HG03025 (cell line): ENCODE measurements around the gene WWOX.
"Not testable (repeated sequence)": the region's sequence is repeated elsewhere in the genome, so short reads cannot be mapped to it uniquely, and the experiment has no call there.

Experiments used
- ATAC-seq: cut with Tn5 transposase; IDR thresholded peaks from one replicate; pipeline ENCODE4 v1.9.1; 2021; ENCODE audit warnings: mild to moderate bottlenecking, moderate library complexity; ENCODE audit not compliant: unreplicated experiment, low FRiP score

The WWOX gene

GRCh38 chr16:78583441-78583840 lies 484.0 kb downstream of the WWOX start:
- no peak for ATAC-seq

DNA sequence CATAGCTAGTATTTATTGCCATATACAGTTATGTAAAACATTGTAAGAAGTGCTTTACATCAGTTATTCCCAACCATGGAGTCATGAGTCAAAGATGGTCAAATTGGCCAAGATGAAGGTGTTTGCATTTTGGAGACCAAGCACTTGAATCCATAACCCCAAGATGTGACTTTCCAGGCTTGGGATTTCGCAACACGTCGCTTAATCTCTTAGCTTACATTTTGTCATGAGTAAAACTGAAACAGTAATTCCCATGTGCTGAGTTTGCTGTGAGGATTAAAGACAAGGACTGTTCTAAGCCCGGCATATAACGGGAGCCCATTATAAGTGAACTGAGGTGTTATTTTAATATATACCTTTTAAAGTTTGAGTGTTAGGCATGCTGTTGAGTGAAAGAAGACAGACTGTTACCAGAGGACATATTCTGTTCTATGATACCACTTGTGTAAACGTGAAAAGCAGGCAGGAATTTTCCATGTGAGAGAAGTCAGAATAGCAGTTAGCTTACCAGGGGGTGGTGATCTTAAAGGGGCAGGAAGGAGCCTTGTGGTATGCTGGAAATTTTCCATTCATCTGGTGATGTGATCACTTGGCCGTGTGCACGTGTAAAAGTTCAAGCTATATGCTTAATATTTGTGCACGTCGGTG lies 484.9 kb downstream of the WWOX start:
- ATAC-seq: no peak

DNA sequence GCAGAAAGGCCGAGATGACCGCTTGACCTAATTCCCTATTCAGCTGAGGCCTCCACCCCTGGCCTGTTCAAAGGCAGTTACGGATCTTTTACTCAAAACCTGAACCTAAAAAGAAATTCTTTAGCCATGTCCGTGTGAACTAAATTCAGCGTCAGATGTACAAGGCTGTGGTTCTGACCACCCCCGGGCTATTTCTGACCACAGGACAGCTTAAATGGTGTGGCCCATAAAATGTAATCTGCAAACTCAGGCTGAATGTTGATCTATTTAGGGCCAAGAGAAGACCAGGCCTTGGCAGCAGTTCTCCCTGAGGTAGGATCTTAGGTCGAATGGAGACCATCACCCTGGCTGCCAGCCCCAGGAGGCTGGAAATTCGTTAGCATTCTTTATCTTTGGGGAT lies 485.5 kb downstream of the WWOX start:
- ATAC-seq: no peak

GRCh38 chr16:78589331-78589730 lies 489.9 kb downstream of the WWOX start:
- ATAC-seq: no peak

GRCh38 chr16:78591682-78592103 lies 492.2 kb downstream of the WWOX start:
- no peak for ATAC-seq

- ATAC-seq: no peak
Measured at GRCh38 chr16:78592111-78592510, 492.7 kb downstream of the WWOX start.

DNA sequence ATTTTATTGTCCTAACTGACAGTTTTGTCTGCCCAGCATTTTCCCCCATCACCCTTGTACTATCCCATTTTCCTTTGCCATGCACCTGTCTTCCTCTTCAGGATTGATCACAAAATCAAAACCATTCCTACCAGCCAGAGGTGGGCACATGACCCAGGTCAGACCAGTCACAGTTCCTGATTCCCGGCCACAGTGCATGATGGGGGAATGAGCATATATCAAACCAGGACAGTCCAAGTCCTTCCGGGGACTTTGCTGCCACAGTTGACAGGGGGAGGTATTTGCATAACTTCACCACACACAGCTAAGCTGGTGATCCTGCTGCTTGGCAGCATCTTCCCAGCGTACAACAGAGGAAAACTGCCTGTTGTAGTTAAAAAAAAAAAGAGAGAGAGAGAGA lies 493.9 kb downstream of the WWOX start:
- ATAC-seq: no peak

DNA sequence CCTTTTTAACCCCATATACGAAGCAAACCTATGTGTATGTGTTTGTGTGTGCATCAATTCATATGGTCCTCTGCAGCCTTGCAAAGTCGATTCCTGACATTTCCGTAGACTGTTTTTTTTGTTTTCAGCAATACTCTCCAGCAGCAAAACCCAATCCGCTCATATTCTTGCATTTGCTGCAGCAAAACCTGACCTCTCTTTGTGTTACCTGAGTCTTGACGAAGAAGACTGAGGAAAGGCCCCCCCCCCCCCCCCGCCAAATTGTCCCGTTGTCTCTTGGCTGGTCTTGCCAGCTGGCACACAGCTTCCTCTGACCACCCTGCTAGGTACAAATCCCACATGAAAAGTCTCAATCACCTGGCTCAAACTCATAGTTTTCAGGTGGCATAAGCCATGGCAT lies 494.7 kb downstream of the WWOX start:
- ATAC-seq: no peak

DNA sequence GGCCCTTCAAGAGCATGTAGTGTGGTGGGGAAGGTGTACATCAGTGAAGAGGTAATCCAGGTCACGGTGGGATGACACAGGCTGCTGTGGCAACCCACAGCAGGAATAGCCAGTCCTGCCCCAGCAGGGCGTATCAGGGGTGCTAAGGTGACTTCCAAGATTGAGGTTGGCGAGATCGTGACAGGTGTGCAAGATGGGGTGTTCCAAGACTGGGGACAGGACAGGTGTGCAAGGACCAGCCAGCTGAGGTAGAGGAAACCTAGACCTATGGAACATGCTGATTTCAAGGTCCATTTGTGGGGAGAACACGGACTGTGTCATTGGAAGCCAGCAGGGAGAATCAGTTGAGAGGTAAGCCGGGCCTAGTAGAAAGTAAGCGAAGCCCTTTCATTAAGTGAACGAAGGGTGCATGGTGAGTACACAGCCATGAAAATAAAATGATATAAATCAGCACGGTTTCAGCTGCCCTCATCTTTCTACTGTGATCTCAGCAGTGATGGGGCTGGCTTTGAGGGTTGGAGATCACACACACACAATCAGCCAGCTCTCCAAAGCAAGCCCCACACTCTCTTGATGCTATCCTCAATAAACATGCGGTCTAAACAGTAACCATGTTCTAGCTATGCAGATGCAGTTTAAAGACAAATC lies 497.0 kb downstream of the WWOX start:
- ATAC-seq: no peak

DNA sequence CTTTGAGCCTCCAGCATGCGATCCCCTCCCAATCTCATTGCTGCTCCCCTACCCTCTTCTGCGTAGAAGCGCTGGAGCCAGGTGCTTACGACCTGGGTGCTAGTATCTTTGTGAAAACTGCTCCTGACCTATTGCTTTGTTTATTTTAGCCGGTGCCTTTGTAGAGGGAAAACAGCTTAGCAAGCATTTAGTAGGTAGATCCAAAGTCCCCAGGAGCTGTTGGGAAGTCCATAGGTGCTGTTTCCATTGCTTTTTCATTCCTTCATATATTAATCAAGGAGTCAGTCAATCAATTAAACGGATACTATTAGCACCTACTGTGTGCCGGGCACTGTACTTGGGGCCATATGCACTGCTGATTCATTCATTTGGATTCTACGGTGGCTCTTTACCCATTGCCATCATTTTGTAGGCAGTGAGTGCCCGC lies 497.6 kb downstream of the WWOX start:
- ATAC-seq: no peak

DNA sequence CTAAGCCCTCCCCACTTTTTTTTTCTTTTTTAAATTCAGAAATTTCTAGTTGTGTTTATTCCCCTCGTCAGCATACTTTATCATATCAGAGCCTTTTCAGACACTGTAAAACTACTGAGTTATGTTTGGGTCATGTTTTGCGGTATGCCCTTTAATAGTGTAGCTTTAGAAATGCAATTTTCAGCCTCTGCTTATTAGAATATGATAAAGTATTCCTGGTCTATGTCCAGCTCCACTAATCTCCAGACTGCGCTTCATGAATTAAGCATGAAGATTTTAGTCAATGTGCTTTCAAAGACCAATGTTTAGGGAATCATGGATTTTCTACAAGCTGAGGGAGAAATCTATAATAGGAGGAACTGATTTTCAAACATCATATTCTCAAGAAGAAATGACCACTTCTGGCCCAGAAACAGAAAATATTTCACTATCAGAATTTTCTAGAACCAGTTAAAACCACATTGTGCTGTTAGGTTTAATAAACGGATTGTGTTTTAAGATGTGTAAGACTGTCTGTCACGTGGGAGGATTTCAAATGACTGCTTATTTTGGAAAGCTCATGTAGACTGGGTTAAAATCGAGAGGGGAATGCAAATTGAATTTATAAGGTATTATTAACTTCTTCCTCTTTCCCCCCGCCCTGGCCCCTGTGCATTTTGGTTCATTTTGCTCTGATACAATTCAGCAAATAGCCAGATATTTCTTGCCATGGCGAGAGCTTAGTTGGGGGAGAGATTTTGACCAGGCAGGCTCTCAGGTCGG lies 498.5 kb downstream of the WWOX start:
- ATAC-seq: no peak

- no peak for ATAC-seq
Measured at GRCh38 chr16:78599271-78599670, 499.8 kb downstream of the WWOX start.

- ATAC-seq: not testable (repeated sequence)
Measured at GRCh38 chr16:78604423-78605062, 505.1 kb downstream of the WWOX start.

GRCh38 chr16:78605548-78606101 lies 506.2 kb downstream of the WWOX start:
- no peak for ATAC-seq

GRCh38 chr16:78606545-78606944 lies 507.1 kb downstream of the WWOX start:
- ATAC-seq: no peak

- no peak for ATAC-seq
Measured at GRCh38 chr16:78607022-78607421, 507.6 kb downstream of the WWOX start.

- no peak for ATAC-seq
Measured at GRCh38 chr16:78607465-78607864, 508.0 kb downstream of the WWOX start.

DNA sequence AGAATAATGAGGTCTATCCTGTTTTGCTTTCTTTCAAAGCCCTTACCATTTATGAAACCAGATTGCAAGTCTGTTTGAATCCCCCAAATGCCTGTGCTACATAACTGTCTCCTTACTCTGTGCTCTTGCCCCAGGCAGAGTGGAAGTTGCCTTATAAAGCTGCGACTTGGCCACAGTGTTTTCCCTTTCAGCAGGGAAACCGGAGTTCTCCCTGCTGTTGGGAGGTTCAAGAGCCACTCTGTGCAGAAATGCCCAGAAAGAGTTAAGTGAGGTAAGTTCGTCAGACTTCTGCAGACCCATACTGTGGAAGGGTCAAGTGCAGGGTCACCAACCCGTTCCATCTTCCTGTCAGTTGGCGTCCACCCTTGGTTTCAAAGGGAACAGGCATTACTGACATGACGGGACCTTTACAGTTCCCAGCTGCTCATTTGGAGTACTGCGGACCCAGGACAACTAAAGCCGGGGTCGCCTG lies 508.9 kb downstream of the WWOX start:
- no peak for ATAC-seq

DNA sequence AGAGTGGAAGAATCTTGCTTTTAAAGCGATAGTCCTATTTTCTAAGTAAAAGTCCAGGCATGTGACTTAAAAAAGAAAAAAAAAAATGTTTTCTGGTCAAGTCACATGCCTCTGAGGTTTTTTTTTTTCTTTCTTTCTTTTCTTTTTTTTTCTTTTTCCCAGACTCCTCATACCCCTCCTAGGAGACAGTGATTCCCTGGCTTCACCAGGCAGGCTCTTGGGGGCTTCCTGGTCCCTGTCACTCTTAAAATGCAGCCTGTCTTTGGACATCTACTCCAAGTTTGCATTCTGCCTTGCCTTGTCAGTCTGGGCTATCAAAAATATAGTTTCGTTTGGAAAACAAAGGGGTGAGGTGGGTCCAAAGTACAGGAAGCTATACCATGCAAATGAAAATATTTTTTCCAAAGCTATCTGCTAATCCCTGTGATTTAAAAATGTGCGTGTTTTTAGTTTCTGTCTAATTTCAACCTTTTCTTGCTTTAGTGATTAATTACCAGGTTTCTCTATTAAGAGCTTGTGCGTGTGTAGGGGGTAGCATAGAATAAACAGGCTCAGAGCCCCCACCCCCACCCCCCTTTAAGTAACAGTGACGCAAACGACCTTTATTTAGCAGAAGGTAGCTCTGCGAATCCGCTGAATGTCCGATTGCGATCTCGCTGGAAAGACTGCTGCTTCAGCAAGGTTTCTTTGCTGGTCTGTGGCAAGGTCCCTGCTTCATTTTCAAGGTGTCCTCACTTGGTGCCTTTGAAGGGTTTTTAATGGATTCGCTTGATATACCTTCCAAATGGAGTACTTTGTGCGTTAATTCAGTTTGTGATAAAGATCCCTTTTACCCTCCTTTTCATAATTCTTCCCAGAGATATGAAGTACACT lies 510.2 kb downstream of the WWOX start:
- ATAC-seq: no peak

- no peak for ATAC-seq
Measured at GRCh38 chr16:78611318-78611717, 511.9 kb downstream of the WWOX start.
